ENCODE data around the gene PCNX4.

Gene PCNX4

GRCh38 chr14:60212503-60213371 is 121.0 kb downstream of the PCNX4 start:
- DNase-seq: no peak

GRCh38 chr14:60214003-60214402 is 122.3 kb downstream of the PCNX4 start:
- no peak for DNase-seq

- no peak for DNase-seq
Observed at GRCh38 chr14:60214415-60215126, 122.8 kb downstream of the PCNX4 start.

GRCh38 chr14:60215127-60215444 is 123.4 kb downstream of the PCNX4 start:
- DNase-seq: no peak

GRCh38 chr14:60215520-60216420 is 124.0 kb downstream of the PCNX4 start:
- DNase-seq: no peak

- DNase-seq: no peak
Observed at GRCh38 chr14:60217713-60218112, 126.0 kb downstream of the PCNX4 start.
